Measurements from ENCODE around the gene IRF2BPL.

The IRF2BPL gene

DNA sequence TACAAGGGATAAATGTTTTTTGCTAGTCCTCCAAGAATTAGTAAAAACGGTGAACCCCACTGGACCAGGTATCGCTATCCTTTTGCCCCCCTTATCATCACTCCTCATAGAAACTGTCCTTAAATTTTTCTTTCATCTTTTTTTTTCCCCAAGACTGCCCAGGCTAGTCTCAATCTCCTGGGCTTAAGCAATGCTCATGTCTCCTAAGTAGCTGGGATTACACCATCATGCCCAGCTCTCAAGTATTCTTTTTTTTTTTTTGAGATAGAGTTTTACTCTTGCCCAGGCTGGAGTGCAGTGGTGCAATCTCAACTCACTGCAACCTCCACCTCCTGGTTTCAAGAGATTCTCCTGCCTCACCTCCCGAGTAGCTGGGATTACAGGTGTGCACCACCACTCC, 9.7 kb downstream of the IRF2BPL start:
- H3K9ac ChIP-seq (ENCODE audit: low read depth, low read length) = no peak overlapping the region

DNA sequence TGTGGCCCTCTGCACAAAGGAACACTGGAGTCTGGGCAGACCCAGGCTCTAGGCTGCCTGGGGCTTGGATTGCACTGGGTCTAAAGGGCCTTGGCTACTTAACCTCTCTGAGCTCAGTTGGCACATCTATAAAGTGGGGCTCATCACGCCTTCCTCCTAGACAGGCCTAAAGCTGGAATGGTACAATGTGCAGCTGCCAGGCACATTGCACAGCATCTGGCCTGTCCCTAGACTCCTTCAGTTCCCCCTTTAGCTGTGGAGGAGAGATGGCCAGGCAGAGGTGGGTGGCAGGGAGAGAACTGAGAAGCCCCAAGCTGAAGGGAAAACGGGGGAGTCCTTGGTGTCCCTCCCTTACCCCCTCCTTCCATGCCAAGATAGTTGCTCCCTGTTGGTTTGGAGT, 10.8 kb downstream of the IRF2BPL start:
- no peak overlapping the region for H3K4me2 ChIP-seq (ENCODE audit: insufficient read depth, low read length)
- ATAC-seq (ENCODE audit: insufficient read depth, low read depth) = no peak
- H2AFZ ChIP-seq (ENCODE audit: low read depth, low read length) = no peak overlapping the region
- H3K4me3 ChIP-seq (ENCODE audit: low read depth in 1 of 2, low read length in 2 of 2) = no peak overlapping the region
- no peak for TF ChIP-seq EZH2 (IDR thresholded peaks at IDR 0.05; ENCODE audit: borderline replicate concordance, low read depth, low read length, severe bottlenecking)
- TF ChIP-seq, protein P1, sequence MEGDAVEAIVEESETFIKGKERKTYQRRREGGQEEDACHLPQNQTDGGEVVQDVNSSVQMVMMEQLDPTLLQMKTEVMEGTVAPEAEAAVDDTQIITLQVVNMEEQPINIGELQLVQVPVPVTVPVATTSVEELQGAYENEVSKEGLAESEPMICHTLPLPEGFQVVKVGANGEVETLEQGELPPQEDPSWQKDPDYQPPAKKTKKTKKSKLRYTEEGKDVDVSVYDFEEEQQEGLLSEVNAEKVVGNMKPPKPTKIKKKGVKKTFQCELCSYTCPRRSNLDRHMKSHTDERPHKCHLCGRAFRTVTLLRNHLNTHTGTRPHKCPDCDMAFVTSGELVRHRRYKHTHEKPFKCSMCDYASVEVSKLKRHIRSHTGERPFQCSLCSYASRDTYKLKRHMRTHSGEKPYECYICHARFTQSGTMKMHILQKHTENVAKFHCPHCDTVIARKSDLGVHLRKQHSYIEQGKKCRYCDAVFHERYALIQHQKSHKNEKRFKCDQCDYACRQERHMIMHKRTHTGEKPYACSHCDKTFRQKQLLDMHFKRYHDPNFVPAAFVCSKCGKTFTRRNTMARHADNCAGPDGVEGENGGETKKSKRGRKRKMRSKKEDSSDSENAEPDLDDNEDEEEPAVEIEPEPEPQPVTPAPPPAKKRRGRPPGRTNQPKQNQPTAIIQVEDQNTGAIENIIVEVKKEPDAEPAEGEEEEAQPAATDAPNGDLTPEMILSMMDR (IDR thresholded peaks at IDR 0.05; ENCODE audit: borderline replicate concordance, extremely low read depth, low read length, poor library complexity, severe bottlenecking) = no peak
- H3K4me1 ChIP-seq (ENCODE audit: insufficient read depth, low read length) = no peaks in the 10 kb centered on the region
- H3K79me2 ChIP-seq (ENCODE audit: insufficient read depth, low read length) = no peaks in the 10 kb centered on the region
- H3K36me3 ChIP-seq (ENCODE audit: insufficient read depth, low read length) = no peaks in the 10 kb centered on the region
- no peaks in the 10 kb centered on the region for H4K20me1 ChIP-seq (ENCODE audit: insufficient read depth, low read length)
- H3K27me3 ChIP-seq (ENCODE audit: insufficient read depth, low read length, poor library complexity) = no peaks in the 10 kb centered on the region
- H3K27ac ChIP-seq (ENCODE audit: low read length) = no peak overlapping the region
- H3K9ac ChIP-seq (ENCODE audit: low read depth, low read length) = no peak overlapping the region
- no peak for DNase-seq
- H3K9me3 ChIP-seq (ENCODE audit: insufficient read depth, low read length, severe bottlenecking) = no peaks in the 10 kb centered on the region

More for the DNA sequence above, 9.7 kb downstream of the IRF2BPL start:
- Histone ChIP-seq H2AFZ (ENCODE audit: low read depth, low read length) (no peak overlapping the region), H3K27me3 (ENCODE audit: insufficient read depth, low read length, poor library complexity) (no peaks in the 10 kb centered on the region), H3K9me3 (ENCODE audit: insufficient read depth, low read length, severe bottlenecking) (no peaks in the 10 kb centered on the region), H3K27ac (ENCODE audit: low read length) (no peak overlapping the region), H3K4me2 (ENCODE audit: insufficient read depth, low read length) (no peak overlapping the region), H3K79me2 (ENCODE audit: insufficient read depth, low read length) (no peaks in the 10 kb centered on the region), H3K4me1 (ENCODE audit: insufficient read depth, low read length) (no peaks in the 10 kb centered on the region), H3K36me3 (ENCODE audit: insufficient read depth, low read length) (no peaks in the 10 kb centered on the region), H3K4me3 (ENCODE audit: low read depth in 1 of 2, low read length in 2 of 2) (no peak overlapping the region), H4K20me1 (ENCODE audit: insufficient read depth, low read length) (no peaks in the 10 kb centered on the region)
- no peak for TF ChIP-seq EZH2 (IDR thresholded peaks at IDR 0.05; ENCODE audit: borderline replicate concordance, low read depth, low read length, severe bottlenecking)
- TF ChIP-seq, protein P1 (IDR thresholded peaks at IDR 0.05; ENCODE audit: borderline replicate concordance, extremely low read depth, low read length, poor library complexity, severe bottlenecking) = no peak
- no peak for ATAC-seq (ENCODE audit: insufficient read depth, low read depth)
- no peak for DNase-seq

- Histone ChIP-seq H3K9ac (ENCODE audit: low read depth, low read length) (no peak overlapping the region), H3K79me2 (ENCODE audit: insufficient read depth, low read length) (no peaks in the 10 kb centered on the region), H3K4me2 (ENCODE audit: insufficient read depth, low read length) (no peak overlapping the region), H3K4me1 (ENCODE audit: insufficient read depth, low read length) (no peaks in the 10 kb centered on the region), H3K27ac (ENCODE audit: low read length) (no peak overlapping the region), H2AFZ (ENCODE audit: low read depth, low read length) (no peak overlapping the region), H3K27me3 (ENCODE audit: insufficient read depth, low read length, poor library complexity) (no peaks in the 10 kb centered on the region), H4K20me1 (ENCODE audit: insufficient read depth, low read length) (no peaks in the 10 kb centered on the region), H3K36me3 (ENCODE audit: insufficient read depth, low read length) (no peaks in the 10 kb centered on the region), H3K9me3 (ENCODE audit: insufficient read depth, low read length, severe bottlenecking) (no peaks in the 10 kb centered on the region), H3K4me3 (ENCODE audit: low read depth in 1 of 2, low read length in 2 of 2) (no peak overlapping the region)
- ATAC-seq (ENCODE audit: insufficient read depth, low read depth) (no peak), DNase-seq (no peak)
- TF ChIP-seq, protein P1 (IDR thresholded peaks at IDR 0.05; ENCODE audit: borderline replicate concordance, extremely low read depth, low read length, poor library complexity, severe bottlenecking) = no peak
- TF ChIP-seq EZH2 (IDR thresholded peaks at IDR 0.05; ENCODE audit: borderline replicate concordance, low read depth, low read length, severe bottlenecking) = no peak
Observed at GRCh38 chr14:77014734-77015133, 13.8 kb downstream of the IRF2BPL start.

Measured in DND-41 (cell line).